Mammary epithelial cell (primary cell): Measurements from ENCODE around the gene FBXL20.

Experiments used
- CTCF ChIP-seq, 2 donors: IDR thresholded peaks in 1 of 2; conservative IDR thresholded peaks in 1 of 2; 2 replicates each; pipeline ENCODE4 v1.5.1; 2011 to 2012; ENCODE audit warnings: inconsistent platforms in 2 of 2, low read length in 2 of 2, mild to moderate bottlenecking in 2 of 2, control low read depth in 1 of 2, low read depth in 1 of 2; ENCODE audit not compliant: insufficient read depth in 1 of 2; ENCODE audit errors: extremely low read depth in 1 of 2
- EZH2 ChIP-seq: IDR thresholded peaks from 2 replicates; pipeline ENCODE4 v1.6.1; 2012; ENCODE audit warnings: low read length, inconsistent platforms, borderline replicate concordance

GRCh38 chr17:39225308-39225958 is 176.0 kb downstream of the FBXL20 start, which contains the start of gene STAC2:
- TF ChIP-seq CTCF (conservative IDR thresholded peaks at IDR 0.05 in 1 of 2, IDR thresholded peaks at IDR 0.05 in 1 of 2; ENCODE audit: extremely low read depth in 1 of 2, insufficient read depth in 1 of 2, low read depth in 1 of 2, low read length in 2 of 2) (no peak), EZH2 (no peak)
